ENCODE results near the gene SAMD11.
"Not testable (repeated sequence)": the region's sequence is repeated elsewhere in the genome, so short reads cannot be mapped to it uniquely, and the experiment has no call there.

Gene SAMD11

GRCh38 chr1:945688-946556, 22.2 kb downstream of the SAMD11 start:
- DNase-seq (ENCODE audit: low read depth in 2 of 2), result no peak

- DNase-seq (ENCODE audit: low read depth in 2 of 2), result not testable (repeated sequence)
These were observed 23.1 kb downstream of the SAMD11 start for GRCh38 chr1:946811-947210.

GRCh38 chr1:947958-948357, 24.2 kb downstream of the SAMD11 start:
- no peak for DNase-seq (ENCODE audit: low read depth in 2 of 2)

- no peak for DNase-seq (ENCODE audit: low read depth in 2 of 2)
These were observed 26.5 kb downstream of the SAMD11 start for GRCh38 chr1:950268-950667.

GRCh38 chr1:950881-951280, 27.2 kb downstream of the SAMD11 start:
- no peak for DNase-seq (ENCODE audit: low read depth in 2 of 2)

- no peak for DNase-seq (ENCODE audit: low read depth in 2 of 2)
These were observed 27.6 kb downstream of the SAMD11 start for GRCh38 chr1:951364-951763.

- no peak for DNase-seq (ENCODE audit: low read depth in 2 of 2)
These were observed 28.5 kb downstream of the SAMD11 start for GRCh38 chr1:952201-952600.

- DNase-seq (ENCODE audit: low read depth in 2 of 2), result no peak
These were observed 28.9 kb downstream of the SAMD11 start for GRCh38 chr1:952603-953002.

GRCh38 chr1:953524-954320, 30.0 kb downstream of the SAMD11 start:
- DNase-seq (ENCODE audit: low read depth in 2 of 2), result no peak

GRCh38 chr1:954927-955326, 31.2 kb downstream of the SAMD11 start:
- no peak for DNase-seq (ENCODE audit: low read depth in 2 of 2)

- no peak for DNase-seq (ENCODE audit: low read depth in 2 of 2)
These were observed 31.8 kb downstream of the SAMD11 start for GRCh38 chr1:955474-955873.

- no peak for DNase-seq (ENCODE audit: low read depth in 2 of 2)
These were observed 32.9 kb downstream of the SAMD11 start for GRCh38 chr1:956636-957035.

GRCh38 chr1:958823-959730, 35.4 kb downstream of the SAMD11 start, which contains the start of gene NOC2L:
TSS of gene NOC2L (minus strand) at chr1:959256. CDS start at chr1:959240, 16 bp downstream.
- peak; percentile 99 for DNase-seq (ENCODE audit: low read depth in 2 of 2)

- DNase-seq (ENCODE audit: low read depth in 2 of 2), result no peak
These were observed 36.1 kb downstream of the SAMD11 start for GRCh38 chr1:959731-960362.

GRCh38 chr1:960363-961131, 36.8 kb downstream of the SAMD11 start, which contains the start of gene KLHL17:
TSS of gene KLHL17 (plus strand) at chr1:960584. CDS start at chr1:960694, 110 bp downstream.
- peak; percentile 75 to 86 for DNase-seq (ENCODE audit: low read depth in 2 of 2)

GRCh38 chr1:961132-961669, 37.5 kb downstream of the SAMD11 start:
- DNase-seq (ENCODE audit: low read depth in 2 of 2), result no peak

- DNase-seq (ENCODE audit: low read depth in 2 of 2), result no peak
These were observed 38.9 kb downstream of the SAMD11 start for GRCh38 chr1:962381-963300.

GRCh38 chr1:963301-963651, 39.6 kb downstream of the SAMD11 start:
- no peak for DNase-seq (ENCODE audit: low read depth in 2 of 2)
